GM12878 (cell line): ENCODE results near the gene MARCHF2. TPM values are rescaled to one million over a fixed set of nuclear protein-coding genes. Genes with fewer than 3 reads are reported as not detected.

Experiments
- ATF3 ChIP-seq: IDR thresholded peaks from 2 replicates; pipeline ENCODE4 v1.6.1; 2011; ENCODE audit warnings: low read depth, mild to moderate bottlenecking, low read length, moderate library complexity, borderline replicate concordance; ENCODE audit errors: extremely low read depth
- BCL11A ChIP-seq: IDR thresholded peaks from 2 replicates; pipeline ENCODE4 v1.6.1; 2011; ENCODE audit warnings: low read depth, low read length
- BHLHE40 ChIP-seq, 2 experiments: fragments of 450-650 bp in 1 of 2; IDR thresholded peaks; 2 replicates each; pipeline ENCODE4 v1.6.1; 2011 to 2017; ENCODE audit warnings: low read depth in 2 of 2, borderline replicate concordance in 1 of 2, improper control_type of control experiment in 1 of 2, low read length in 1 of 2, mild to moderate bottlenecking in 1 of 2
- CHD2 ChIP-seq: IDR thresholded peaks from 2 replicates; pipeline ENCODE4 v1.6.1; 2011; ENCODE audit warnings: low read depth, low read length, improper control_type of control experiment, borderline replicate concordance
- FOXM1 ChIP-seq: IDR thresholded peaks from 2 replicates; pipeline ENCODE4 v1.6.1; 2012; ENCODE audit warnings: low read depth, mild to moderate bottlenecking, inconsistent platforms, low read length, moderate library complexity
- MTA2 ChIP-seq: fragments of 450-650 bp; IDR thresholded peaks from 2 replicates; pipeline ENCODE4 v1.6.1; 2016; ENCODE audit warnings: low read depth, mild to moderate bottlenecking, moderate library complexity
- NR2C2 ChIP-seq: IDR thresholded peaks from 2 replicates; pipeline ENCODE4 v1.6.1; 2011; ENCODE audit warnings: borderline replicate concordance, low read depth; ENCODE audit not compliant: control insufficient read depth, insufficient read length
- SKIL ChIP-seq: fragments of 450-650 bp; IDR thresholded peaks from 2 replicates; pipeline ENCODE4 v1.6.1; 2017; ENCODE audit warnings: mild to moderate bottlenecking, low read depth, inconsistent platforms; ENCODE audit not compliant: poor library complexity, severe bottlenecking
- SPI1 ChIP-seq: IDR thresholded peaks from 2 replicates; pipeline ENCODE4 v1.6.1; 2011; ENCODE audit warnings: low read depth, mild to moderate bottlenecking, low read length, moderate library complexity, borderline replicate concordance; ENCODE audit not compliant: insufficient read depth
- SUZ12 ChIP-seq: fragments of 200-600 bp; sonication (generic); IDR thresholded peaks from one replicate; pipeline ENCODE4 v1.6.1; 2018; ENCODE audit warnings: antibody characterized with exemption, mild to moderate bottlenecking; ENCODE audit not compliant: unreplicated experiment
- TCF7 ChIP-seq: IDR thresholded peaks from 2 replicates; pipeline ENCODE4 v1.6.1; 2014; ENCODE audit warnings: antibody characterized with exemption, borderline replicate concordance
- polyA plus RNA-seq, 11 experiments: library from polyadenylated mRNA; depleted of rRNA in 4 of 11; unstranded in 6 of 11; stranded (reverse) in 5 of 11; fragments of >200 nt; fragmentation: Nextera tagmentation in 4 of 11; fragmentation: Illumina TruSeq in 1 of 11; extraction: Ambion mirVana in 4 of 11; extraction: Trizol in 1 of 11; gene quantifications; 1 replicate in 1 of 11; 2 replicates in 10 of 11; pipeline versions ENCODE4 v1.2.1 to v1.2.3, GENCODE V29; 2011 to 2016; ENCODE audit warnings: inconsistent platforms in 2 of 11, missing spikeins in 2 of 11, low read depth in 1 of 11
- total RNA-seq, 4 experiments: library from RNA; depleted of rRNA in 3 of 4; stranded (reverse); fragments of >200 nt in 3 of 4; fragmentation: Illumina TruSeq in 1 of 4; extraction: Trizol in 1 of 4; gene quantifications; 2 replicates each; pipeline versions ENCODE4 v1.2.1 to v1.2.3, GENCODE V29; 2013 to 2021
- TF ChIP-seq, protein P1 (sequence below): IDR thresholded peaks from 2 replicates; pipeline ENCODE4 v1.6.1; 2011; ENCODE audit warnings: mild to moderate bottlenecking, low read depth, low read length, moderate library complexity; ENCODE audit not compliant: insufficient replicate concordance

MARCHF2 gene
- total and polyA plus RNA-seq, 10 of the 15 experiments (the other 5 are each of a cell fraction or from before 2014, with no cell fraction given), result 1.6 to 30.3 (median 10.8) TPM

DNA sequence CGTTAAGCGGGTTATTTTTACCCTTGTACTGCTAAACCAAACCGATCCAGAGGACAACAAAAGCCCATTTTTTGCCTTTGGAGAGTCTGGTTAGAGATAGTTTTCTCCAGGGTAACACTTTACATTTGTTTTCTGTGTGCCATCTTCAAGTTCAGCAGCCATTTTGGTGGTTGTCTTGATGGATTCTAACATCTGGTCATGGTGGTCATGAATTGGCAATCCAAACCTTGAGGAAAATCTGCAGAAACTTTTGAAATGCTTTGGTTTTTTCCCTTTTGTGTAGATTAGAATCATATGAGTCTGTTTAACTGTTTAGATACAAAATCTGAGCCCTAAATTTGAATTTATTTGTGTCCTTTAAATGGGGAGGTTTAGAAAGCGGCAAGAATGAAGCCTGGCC is 48.3 kb downstream of the MARCHF2 start (continued):
- TF ChIP-seq SUZ12 (no peak), BHLHE40 (IDR thresholded peaks at IDR 0.05; ENCODE audit: borderline replicate concordance in 1 of 2, low read depth in 2 of 2, low read length in 1 of 2) (no peak), TCF7 (no peak), CHD2 (no peak), ATF3 (no peak), NR2C2 (no peak), MTA2 (no peak), SKIL (no peak), BCL11A (no peak), SPI1 (no peak), FOXM1 (no peak)
- TF ChIP-seq, protein P1, sequence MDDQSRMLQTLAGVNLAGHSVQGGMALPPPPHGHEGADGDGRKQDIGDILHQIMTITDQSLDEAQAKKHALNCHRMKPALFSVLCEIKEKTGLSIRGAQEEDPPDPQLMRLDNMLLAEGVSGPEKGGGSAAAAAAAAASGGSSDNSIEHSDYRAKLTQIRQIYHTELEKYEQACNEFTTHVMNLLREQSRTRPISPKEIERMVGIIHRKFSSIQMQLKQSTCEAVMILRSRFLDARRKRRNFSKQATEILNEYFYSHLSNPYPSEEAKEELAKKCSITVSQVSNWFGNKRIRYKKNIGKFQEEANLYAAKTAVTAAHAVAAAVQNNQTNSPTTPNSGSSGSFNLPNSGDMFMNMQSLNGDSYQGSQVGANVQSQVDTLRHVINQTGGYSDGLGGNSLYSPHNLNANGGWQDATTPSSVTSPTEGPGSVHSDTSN, result no peak
